ENCODE data around the gene RAB23. TPM values are rescaled to one million over a fixed set of nuclear protein-coding genes. Genes with fewer than 3 reads are reported as not detected.

RAB23 gene
- total and polyA plus RNA-seq, 2 donors (not counting 3 experiments of a cell fraction or from before 2014, with no cell fraction given), result 3.4 to 9.4 TPM

- Histone ChIP-seq H4K20me1 (replicated peaks; ENCODE audit: control insufficient read depth, extremely low read depth, insufficient read depth, low read length) (no peaks in the 10 kb centered on the region), H3K27me3 (ENCODE audit: control insufficient read depth in 2 of 2, insufficient read depth in 2 of 2, low read length in 2 of 2) (no peaks in the 10 kb centered on the region), H3K4me1 (ENCODE audit: control insufficient read depth, extremely low read depth, insufficient read depth, low read length) (no peaks in the 10 kb centered on the region), H3K9me3 (replicated peaks; ENCODE audit: control insufficient read depth, insufficient read depth, low read length) (no peaks in the 10 kb centered on the region), H3K36me3 (ENCODE audit: control insufficient read depth in 2 of 2, extremely low read depth in 1 of 2, insufficient read depth in 2 of 2, low read length in 2 of 2) (no peaks in the 10 kb centered on the region), H3K4me2 (ENCODE audit: insufficient read depth, low read length) (no peak overlapping the region), H2AFZ (ENCODE audit: low read depth, low read length) (no peak overlapping the region), H3K9ac (replicated peaks; ENCODE audit: extremely low read depth, insufficient read depth, low read length) (no peak overlapping the region), H3K9me1 (replicated peaks; ENCODE audit: control insufficient read depth, extremely low read depth, insufficient read depth, low read length) (no peaks in the 10 kb centered on the region), H3K27ac (ENCODE audit: insufficient read depth, low read depth, low read length) (no peak overlapping the region), H3K4me3 (replicated peaks in 1 of 3; ENCODE audit: insufficient read depth in 1 of 3, low read depth in 1 of 3, low read length in 3 of 3) (no peak overlapping the region), H3K79me2 (ENCODE audit: control insufficient read depth, insufficient read depth, low read length) (no peaks in the 10 kb centered on the region)
- FAIRE-seq, result no peak
- DNase-seq (ENCODE audit: low read depth, low spot score), result no peak
- intact Hi-C loops (cut with micrococcal nuclease) (no loop called here), dilution Hi-C loops (cut with MboI; ENCODE audit: extremely low pct_ligation_motif_present, low sequenced_read_pairs) (no loop called here)
- BruUV-seq (replicated peaks), result no TSS peak
- TF ChIP-seq FOS (IDR thresholded peaks at IDR 0.05; ENCODE audit: borderline replicate concordance, insufficient read depth, low read length) (no peak), MYC (IDR thresholded peaks at IDR 0.05; ENCODE audit: low read depth, low read length) (no peak), EZH2 (IDR thresholded peaks at IDR 0.05; ENCODE audit: borderline replicate concordance, low read depth, low read length, severe bottlenecking) (no peak), GATA2 (IDR thresholded peaks at IDR 0.05; ENCODE audit: insufficient read depth, insufficient read length, low read depth, low read length) (no peak), POLR2AphosphoS5 (IDR thresholded peaks at IDR 0.05; ENCODE audit: insufficient read depth, low read depth, low read length) (no peak), POLR2A (IDR thresholded peaks at IDR 0.05; ENCODE audit: low read depth, low read length) (no peak), JUN (IDR thresholded peaks at IDR 0.05; ENCODE audit: borderline replicate concordance, insufficient read depth, insufficient read length, low read depth) (no peak), MAX (IDR thresholded peaks at IDR 0.05; ENCODE audit: insufficient read depth, insufficient read length) (no peak)
- TF ChIP-seq, protein P1, sequence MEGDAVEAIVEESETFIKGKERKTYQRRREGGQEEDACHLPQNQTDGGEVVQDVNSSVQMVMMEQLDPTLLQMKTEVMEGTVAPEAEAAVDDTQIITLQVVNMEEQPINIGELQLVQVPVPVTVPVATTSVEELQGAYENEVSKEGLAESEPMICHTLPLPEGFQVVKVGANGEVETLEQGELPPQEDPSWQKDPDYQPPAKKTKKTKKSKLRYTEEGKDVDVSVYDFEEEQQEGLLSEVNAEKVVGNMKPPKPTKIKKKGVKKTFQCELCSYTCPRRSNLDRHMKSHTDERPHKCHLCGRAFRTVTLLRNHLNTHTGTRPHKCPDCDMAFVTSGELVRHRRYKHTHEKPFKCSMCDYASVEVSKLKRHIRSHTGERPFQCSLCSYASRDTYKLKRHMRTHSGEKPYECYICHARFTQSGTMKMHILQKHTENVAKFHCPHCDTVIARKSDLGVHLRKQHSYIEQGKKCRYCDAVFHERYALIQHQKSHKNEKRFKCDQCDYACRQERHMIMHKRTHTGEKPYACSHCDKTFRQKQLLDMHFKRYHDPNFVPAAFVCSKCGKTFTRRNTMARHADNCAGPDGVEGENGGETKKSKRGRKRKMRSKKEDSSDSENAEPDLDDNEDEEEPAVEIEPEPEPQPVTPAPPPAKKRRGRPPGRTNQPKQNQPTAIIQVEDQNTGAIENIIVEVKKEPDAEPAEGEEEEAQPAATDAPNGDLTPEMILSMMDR (IDR thresholded peaks at IDR 0.05; ENCODE audit: extremely low read depth in 1 of 2, insufficient read depth in 1 of 2, low read depth in 1 of 2, low read length in 2 of 2), result no peak
- POLR2A ChIA-PET, result no interaction called here
- CTCF ChIA-PET, result no interaction called here
Measured at GRCh38 chr6:57248311-57248895, 26.3 kb upstream of the RAB23 start.
